Measurements from ENCODE around the gene RDH13.
A peak's percentile ranks its signal among the peaks of the same experiment; 100 is the strongest.

Gene RDH13

GRCh38 chr19:55091955-55092354 is 29.0 kb upstream of the RDH13 start:
- DNase-seq = no peak

GRCh38 chr19:55091126-55091910 is 28.4 kb upstream of the RDH13 start:
- DNase-seq = no peak

- DNase-seq = no peak
These were observed 27.6 kb upstream of the RDH13 start for GRCh38 chr19:55090564-55090963.

GRCh38 chr19:55089342-55089944 is 26.5 kb upstream of the RDH13 start:
- no peak for DNase-seq

- DNase-seq = peak; percentile 81
These were observed 25.8 kb upstream of the RDH13 start for GRCh38 chr19:55088543-55089341.

- no peak for DNase-seq
These were observed 25.1 kb upstream of the RDH13 start for GRCh38 chr19:55088021-55088451.

GRCh38 chr19:55087542-55087901 is 24.6 kb upstream of the RDH13 start:
- no peak for DNase-seq

- peak; percentile 39 for DNase-seq
These were observed 24.0 kb upstream of the RDH13 start for GRCh38 chr19:55086730-55087541.

GRCh38 chr19:55085923-55086715 is 23.2 kb upstream of the RDH13 start:
- DNase-seq = no peak

- DNase-seq = no peak
These were observed 21.5 kb upstream of the RDH13 start for GRCh38 chr19:55084416-55084815.

GRCh38 chr19:55083004-55083850 is 20.3 kb upstream of the RDH13 start:
- no peak for DNase-seq

- peak; percentile 40 for DNase-seq
These were observed 19.3 kb upstream of the RDH13 start for GRCh38 chr19:55082020-55082851.

GRCh38 chr19:55081770-55082019 is 18.7 kb upstream of the RDH13 start:
- DNase-seq = no peak

- DNase-seq = peak; percentile 83
These were observed 18.2 kb upstream of the RDH13 start for GRCh38 chr19:55080968-55081769.

GRCh38 chr19:55080121-55080967 is 17.4 kb upstream of the RDH13 start:
- peak; percentile 59 for DNase-seq

GRCh38 chr19:55079400-55080038 is 16.6 kb upstream of the RDH13 start:
- no peak for DNase-seq

GRCh38 chr19:55078996-55079395 is 16.0 kb upstream of the RDH13 start:
- no peak for DNase-seq

GRCh38 chr19:55077106-55077505 is 14.2 kb upstream of the RDH13 start:
- DNase-seq = no peak
